IPS-NIHi7 (cell line): ENCODE data around the gene MYO7A.
"Not testable (repeated sequence)": the region's sequence is repeated elsewhere in the genome, so short reads cannot be mapped to it uniquely, and the experiment has no call there.

Experiments used
- DNase-seq: peaks from one replicate; pipeline ENCODE4 v3.0.0; 2012; ENCODE audit warnings: mixed read lengths; ENCODE audit errors: extremely low spot score

The MYO7A gene

GRCh38 chr11:77093056-77093891, 34.8 kb upstream of the MYO7A start:
- no peak for DNase-seq

GRCh38 chr11:77093987-77094840, 33.8 kb upstream of the MYO7A start:
- DNase-seq: no peak

- no peak for DNase-seq
These were observed 33.1 kb upstream of the MYO7A start for GRCh38 chr11:77094841-77095365.

- DNase-seq: no peak
These were observed 32.2 kb upstream of the MYO7A start for GRCh38 chr11:77095551-77096490.

- DNase-seq: no peak
These were observed 31.4 kb upstream of the MYO7A start for GRCh38 chr11:77096591-77097019.

GRCh38 chr11:77097180-77097579, 30.9 kb upstream of the MYO7A start:
- not testable (repeated sequence) for DNase-seq

GRCh38 chr11:77100166-77101042, 27.6 kb upstream of the MYO7A start:
- DNase-seq: no peak

- peak; percentile 69 for DNase-seq
These were observed 27.0 kb upstream of the MYO7A start for GRCh38 chr11:77101043-77101537.

GRCh38 chr11:77102246-77103210, 25.5 kb upstream of the MYO7A start, which contains the start of gene OMP:
Gene OMP, plus strand, starts transcription at chr11:77102840. Its CDS starts 0 bp downstream, at chr11:77102840.
- no peak for DNase-seq

- DNase-seq: no peak
These were observed 24.7 kb upstream of the MYO7A start for GRCh38 chr11:77103319-77103718.

GRCh38 chr11:77104727-77105126, 23.3 kb upstream of the MYO7A start:
- DNase-seq: no peak

GRCh38 chr11:77106321-77106720, 21.7 kb upstream of the MYO7A start:
- DNase-seq: no peak

GRCh38 chr11:77106759-77107158, 21.3 kb upstream of the MYO7A start:
- no peak for DNase-seq

- no peak for DNase-seq
These were observed 20.1 kb upstream of the MYO7A start for GRCh38 chr11:77107950-77108349.

GRCh38 chr11:77108436-77108835, 19.6 kb upstream of the MYO7A start:
- DNase-seq: no peak

- DNase-seq: no peak
These were observed 18.6 kb upstream of the MYO7A start for GRCh38 chr11:77109236-77110019.

GRCh38 chr11:77110836-77111235, 17.2 kb upstream of the MYO7A start:
- no peak for DNase-seq

- DNase-seq: no peak
These were observed 16.8 kb upstream of the MYO7A start for GRCh38 chr11:77111277-77111676.
